NCI-H2171 (cell line): Measurements from ENCODE around the gene PUM2.
"Not testable (repeated sequence)": the region's sequence is repeated elsewhere in the genome, so short reads cannot be mapped to it uniquely, and the experiment has no call there.

ENCODE experiments used
- DNase-seq: peaks from one replicate; lab custom pipeline; 2025; lab: John Stamatoyannopoulos, UW

PUM2 gene

DNA sequence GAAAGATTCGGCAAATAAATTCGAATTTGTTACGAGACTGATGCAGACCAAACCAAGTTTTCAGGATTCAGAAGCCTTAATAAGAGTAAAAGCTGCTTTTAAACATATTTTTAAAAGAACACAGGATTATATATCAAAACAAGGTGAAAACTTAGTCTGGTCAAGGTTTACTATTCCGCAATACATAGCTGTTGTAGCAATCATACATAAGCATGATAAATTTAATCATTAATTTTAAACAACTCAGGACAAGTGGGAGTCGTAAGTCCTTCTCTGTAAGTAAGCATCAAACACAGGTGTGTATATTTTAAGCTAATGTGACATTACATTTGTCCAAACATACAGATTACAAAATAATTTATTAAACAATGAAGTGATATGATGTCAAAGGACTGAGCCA is 57.7 kb downstream of the PUM2 start:
- DNase-seq = no peak

DNA sequence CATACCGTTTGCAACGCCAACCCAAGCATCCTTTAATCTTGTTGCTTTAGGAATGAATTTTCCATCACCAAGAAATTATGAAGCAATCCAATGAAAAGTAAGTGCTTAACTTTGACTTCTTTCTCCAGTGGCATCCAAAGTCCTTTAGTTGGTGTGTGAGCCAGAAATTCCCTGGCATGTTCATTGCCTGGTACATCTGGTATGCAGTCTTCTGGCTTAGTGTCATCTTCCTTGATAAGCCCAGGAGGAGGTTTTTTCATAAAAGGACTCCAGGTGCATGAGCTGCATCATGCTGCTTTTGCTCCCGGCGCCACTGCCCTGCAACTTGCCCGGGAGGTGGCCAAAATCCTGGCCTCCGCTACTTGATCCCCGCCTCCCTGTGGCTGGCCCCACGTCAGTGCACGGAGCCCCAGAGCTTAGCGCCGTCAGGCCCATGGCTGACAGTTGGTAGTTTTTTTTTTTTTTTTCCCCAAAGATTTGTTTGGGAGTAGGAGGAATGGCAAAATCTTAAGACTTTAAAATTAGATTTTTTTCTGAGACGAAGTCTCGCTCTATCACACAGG is 58.7 kb downstream of the PUM2 start:
- no peak for DNase-seq

DNA sequence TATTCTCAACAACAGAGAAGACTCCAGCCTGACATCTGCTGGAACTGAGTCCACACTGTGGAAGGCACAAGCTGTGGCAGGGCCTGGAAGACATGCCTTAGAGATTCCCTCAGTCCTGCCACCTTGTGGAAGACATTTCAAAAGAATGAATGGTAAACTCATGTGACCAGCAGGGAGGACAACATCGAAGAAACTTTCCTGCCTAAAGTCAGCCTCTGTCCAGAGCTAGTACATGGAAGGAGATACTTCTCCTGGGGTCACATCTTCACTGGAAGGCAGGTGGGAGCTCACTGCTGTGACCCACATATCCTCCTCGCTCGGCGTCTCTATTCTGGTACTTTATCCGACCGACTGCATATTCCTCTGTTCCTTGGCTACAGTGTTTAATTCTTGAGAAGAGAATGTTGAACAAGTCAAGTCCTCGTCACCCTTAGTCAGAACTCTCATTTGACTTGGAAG is 59.5 kb downstream of the PUM2 start:
- peak; percentile 54 for DNase-seq

DNA sequence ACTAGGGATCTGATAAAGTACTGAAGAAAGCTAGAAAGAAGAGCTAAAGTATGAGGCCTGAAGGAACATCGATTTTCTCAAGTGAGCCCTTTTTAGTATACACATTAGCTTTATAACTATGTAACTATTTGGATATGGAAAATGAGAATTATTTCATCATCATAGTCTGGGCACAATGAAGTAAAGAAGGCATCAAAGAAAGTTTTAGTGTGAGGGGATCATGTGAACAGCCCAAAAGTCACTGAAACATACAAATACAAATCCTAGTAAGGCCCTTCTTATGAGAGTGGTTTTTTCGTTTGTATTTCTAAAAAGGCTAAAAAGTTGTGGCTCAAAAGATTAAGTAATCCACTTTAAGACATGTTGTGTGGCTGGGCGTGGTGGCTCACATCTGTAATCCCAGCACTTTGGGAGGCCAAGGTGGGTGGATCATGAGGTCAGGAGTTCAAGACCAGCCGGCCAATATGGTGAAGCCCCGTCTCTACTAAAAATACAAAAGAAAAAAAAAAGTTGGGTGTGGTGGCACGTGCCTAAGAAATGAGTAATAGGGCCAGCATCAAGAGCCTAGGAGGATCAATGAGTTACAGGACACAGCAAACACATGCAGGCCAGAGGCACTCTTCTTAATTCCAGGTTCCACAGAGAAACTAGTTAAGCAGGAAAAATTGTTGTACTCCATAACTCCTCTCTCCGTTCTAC is 61.9 kb downstream of the PUM2 start:
- DNase-seq = no peak

DNA sequence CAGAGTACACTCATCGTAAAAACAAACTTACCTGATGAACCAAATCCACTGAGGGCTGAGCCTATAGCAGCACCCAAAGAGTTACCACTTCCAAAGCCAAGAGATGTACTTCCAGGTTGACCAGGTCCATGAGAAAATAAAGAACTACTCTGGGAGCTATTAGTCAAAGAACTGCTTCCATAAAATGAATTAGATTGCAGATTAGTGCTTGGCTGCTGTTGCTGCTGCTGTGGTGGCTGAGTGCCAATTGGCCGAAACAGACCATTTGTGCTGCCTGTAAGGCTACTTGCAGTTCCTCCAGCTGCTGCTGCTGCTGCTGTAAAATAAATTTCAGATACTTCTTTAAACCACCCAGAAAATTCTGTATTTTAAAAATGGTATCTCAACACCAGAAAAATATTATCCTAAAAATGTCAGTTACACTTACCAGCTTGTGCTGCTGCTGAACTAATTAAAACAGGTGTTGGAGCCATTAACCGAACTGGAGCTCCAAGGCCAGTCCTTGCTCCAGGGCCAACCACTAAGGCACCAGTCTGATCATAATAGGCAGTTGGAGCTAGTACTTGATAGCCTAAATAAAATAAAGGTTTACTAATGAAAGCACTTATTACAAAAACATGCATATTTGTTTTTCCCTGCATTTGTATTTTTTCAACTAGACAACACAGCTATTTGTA is 67.6 kb downstream of the PUM2 start:
- no peak for DNase-seq

DNA sequence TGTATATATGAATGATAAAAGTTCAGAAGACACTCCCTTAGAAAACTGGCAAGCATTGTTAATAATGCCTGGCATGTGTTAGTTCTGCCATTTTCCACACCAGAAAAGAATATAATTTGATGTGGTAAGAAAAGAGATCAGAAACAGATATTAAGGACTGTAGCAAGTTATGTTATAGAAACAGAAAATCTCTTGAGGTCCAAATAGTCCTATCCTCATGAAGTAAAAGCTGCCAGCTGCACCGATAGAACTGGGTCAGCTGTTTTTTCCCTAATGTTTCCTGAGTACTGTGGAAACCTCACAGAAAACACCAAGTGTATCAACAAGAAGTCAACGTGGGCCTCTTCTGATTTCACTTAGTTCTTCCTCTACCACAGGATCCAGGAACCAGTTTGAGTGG is 68.8 kb downstream of the PUM2 start:
- DNase-seq = no peak

DNA sequence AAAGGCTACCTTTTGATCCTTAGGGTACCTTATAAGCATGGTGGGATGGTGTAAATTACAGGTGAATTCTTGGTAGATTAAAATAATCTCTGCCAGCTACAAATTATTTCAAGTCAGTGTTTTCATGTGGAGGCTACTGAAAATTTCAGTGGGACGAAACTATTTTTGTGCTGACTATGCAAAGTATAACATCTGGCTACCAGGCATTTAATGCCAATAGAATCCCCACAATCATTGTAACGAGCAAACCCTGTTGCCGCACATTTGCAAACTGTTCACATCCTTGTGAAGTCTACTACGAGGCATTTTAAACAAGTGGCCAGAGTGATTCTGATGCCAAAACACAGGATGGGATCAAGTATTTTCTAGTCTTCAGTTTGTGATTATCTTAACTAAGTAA is 77.6 kb downstream of the PUM2 start:
- DNase-seq = no peak

DNA sequence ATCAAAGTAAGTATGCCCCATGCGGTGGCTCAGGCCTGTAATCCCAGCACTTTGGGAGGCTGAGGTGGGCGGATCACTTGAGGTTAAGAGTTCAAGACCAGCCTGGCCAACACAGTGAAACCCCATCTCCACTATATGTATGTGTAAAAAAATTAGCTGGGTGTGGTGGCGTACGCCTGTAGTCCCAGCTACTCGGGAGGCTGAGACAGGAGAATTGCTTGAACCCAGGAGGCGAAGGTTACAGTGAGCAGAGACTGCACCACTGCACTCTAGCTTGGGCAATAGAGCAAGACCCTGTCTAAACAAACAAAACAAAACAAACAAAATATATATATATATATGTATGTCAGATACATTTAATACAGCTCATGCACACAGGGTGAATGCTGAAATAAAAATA is 82.3 kb downstream of the PUM2 start:
- not testable (repeated sequence) for DNase-seq

DNA sequence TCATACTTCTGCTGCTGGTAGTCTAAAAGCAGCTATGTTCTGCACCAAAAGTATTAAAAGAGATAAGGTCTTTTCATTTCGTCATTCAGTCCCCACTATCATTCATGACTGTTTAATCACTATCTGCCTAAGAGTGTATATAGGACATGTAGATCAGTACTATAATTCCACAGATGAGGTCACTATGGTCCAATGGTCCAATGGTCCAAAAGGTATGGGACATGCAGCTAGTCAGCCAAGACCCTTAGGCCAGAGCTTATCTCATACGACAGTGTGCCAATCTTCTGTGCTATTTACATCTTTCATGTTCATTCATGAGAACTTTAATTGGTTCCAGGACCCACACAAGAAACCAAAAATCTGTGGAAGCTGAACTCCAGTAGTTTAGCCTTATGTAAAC is 83.1 kb downstream of the PUM2 start:
- no peak for DNase-seq

DNA sequence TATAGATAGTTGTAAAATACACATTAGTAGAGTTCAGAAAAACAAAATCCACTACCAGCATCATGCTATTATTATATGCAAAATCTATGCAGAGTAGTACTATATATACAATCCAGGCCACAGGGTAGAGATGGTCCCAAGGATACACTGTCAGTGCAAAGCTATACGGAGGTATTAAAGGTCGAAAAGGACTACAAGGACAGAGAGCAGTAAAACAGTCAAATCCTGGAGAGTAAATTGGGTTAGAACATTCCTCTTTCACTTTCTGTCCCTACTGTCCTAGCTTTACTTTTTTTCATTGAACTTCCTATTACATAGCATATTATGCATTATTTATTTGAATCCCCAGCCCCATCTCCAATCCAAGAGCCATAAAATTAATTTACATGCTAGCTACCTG is 86.0 kb downstream of the PUM2 start:
- DNase-seq = no peak

DNA sequence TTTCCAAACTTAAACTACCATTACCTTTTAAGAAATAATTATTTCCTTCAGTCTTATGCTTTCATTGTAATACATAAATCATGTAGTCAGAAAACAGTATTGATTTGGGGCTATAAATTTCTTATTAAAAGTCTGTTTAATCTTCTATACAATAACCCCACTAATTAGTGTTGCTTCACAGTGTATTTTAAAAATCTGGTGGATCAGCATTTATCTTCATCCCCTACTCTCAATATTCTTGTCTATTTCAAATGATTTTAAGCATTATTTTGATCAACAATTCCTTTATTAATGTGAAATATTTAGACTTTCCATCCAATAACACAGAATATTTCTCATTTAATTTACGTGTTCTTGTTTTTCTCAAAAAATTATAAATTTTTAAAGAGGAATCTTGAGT is 93.2 kb downstream of the PUM2 start:
- no peak for DNase-seq

DNA sequence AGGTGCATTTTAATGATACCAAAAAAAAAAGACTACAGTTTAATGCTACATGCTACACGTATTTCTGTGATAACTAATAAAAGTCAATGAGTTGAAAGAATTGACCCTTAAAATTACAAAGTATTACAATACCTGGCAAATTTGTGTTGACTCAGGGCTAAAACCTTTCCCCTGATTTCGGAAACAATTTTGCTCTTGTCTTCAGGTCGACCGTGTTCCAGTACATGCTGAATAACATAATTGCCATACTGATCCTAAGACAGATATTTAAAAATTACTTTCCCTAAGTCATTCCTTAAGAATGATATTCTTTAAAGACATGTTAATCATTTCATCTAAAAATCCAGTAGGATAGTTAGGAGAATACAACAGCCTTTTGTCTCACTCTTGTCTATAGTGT is 95.9 kb downstream of the PUM2 start:
- DNase-seq = no peak

DNA sequence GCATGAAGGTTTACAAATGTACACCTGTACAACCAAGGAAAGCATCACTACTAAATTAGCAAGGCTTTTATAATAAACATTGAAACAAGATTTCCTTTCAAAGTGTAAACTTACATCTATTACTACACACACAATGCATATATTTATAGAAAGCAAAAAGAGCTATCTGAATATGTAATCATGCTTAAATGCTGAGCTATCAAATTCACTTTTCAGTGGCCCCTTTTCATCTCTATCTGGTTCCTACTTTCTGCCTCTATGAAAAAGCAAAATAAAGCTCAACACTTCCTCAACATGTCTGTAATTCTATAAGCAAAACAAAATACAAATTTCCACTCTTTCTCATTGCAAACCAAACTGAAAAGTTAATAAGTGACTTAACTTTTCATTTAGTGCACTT is 100.2 kb downstream of the PUM2 start:
- no peak for DNase-seq

DNA sequence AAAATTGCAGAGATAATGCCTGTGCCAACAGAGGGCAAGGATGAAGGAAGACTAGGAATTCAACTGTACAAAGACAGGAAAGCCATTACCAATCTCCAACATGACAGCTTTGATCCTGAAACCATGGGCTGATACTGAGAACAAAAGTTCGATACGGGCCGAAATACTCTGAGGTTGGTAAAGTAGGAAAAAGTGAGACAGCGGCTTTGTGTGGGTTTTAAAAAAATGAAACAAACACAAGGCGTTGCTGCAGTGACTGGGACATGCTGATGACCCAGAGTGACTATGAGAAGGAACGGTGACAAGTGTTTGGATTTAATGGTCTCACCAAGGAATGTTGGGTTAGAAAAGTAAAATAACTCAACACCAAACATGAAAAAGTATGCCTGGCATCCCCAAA is 101.5 kb downstream of the PUM2 start:
- DNase-seq = no peak

DNA sequence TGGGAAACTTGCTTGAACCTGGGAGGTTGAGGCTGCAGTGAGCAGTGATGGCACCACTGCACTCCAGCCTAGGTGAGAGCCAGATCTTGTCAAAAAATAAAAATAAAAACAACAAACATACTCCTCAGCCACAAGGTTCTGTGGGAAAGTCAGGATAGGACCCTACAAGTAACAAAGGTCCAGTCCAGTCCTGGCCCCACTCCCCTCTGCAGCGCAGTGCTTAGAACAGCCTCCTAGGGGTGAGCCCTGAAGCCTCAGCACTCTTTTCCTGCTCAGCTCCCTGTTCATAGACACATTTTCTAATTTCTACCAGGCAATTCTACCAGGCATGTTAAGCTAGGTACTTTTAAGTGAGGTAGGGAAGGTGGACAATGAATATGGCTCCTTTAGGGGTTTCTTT is 103.6 kb downstream of the PUM2 start:
- no peak for DNase-seq

DNA sequence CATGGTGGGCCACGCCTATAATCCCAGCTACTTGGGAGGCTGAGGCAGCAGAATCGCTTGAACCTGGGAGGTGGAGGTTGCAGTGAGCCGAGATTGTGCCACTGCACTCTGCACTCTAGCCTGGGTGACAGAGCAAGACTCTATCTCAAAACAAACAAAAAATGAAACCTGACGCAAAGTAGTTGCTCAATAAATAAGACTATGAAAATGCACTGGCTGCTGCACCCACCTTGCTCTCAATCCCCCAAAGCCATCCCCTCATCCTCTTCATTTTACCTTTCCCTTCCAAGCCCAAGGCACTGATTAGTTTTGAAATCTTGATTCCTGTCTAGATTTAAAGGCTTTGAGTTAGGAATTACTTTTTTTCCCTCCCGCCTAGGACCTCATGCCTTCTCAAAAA is 107.0 kb downstream of the PUM2 start:
- DNase-seq = not testable (repeated sequence)

DNA sequence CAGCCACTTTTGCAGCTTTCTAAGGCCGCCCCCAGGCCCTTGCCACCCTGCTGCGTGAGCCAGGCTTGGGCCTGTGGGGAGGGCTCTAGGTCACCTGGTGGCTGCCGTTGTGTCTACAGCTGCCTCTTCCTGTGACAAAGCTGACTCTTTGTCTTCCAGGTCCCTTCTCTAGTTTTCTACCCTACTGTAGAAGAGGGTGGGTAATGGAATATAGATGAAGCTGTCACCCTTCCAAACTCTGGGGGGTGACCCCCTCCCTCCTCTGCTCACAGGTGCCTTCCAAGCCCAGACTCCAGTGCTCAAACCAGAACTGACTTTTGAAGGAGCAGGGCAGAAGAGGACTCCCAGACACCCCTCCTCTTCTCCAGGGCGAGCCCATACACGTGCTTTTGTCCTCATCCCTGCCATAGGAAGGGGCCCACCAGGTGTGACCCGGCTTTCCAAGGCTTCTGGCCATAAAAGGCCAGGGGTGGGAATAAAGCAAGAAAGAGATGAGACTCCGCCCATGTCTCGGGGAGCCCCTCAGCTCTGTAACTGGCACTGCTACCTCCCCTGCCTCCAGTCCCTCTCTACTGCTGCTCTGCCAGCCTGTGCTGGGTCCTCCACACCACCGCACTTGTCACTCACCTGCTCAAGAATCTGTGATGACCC is 107.8 kb downstream of the PUM2 start:
- no peak for DNase-seq

DNA sequence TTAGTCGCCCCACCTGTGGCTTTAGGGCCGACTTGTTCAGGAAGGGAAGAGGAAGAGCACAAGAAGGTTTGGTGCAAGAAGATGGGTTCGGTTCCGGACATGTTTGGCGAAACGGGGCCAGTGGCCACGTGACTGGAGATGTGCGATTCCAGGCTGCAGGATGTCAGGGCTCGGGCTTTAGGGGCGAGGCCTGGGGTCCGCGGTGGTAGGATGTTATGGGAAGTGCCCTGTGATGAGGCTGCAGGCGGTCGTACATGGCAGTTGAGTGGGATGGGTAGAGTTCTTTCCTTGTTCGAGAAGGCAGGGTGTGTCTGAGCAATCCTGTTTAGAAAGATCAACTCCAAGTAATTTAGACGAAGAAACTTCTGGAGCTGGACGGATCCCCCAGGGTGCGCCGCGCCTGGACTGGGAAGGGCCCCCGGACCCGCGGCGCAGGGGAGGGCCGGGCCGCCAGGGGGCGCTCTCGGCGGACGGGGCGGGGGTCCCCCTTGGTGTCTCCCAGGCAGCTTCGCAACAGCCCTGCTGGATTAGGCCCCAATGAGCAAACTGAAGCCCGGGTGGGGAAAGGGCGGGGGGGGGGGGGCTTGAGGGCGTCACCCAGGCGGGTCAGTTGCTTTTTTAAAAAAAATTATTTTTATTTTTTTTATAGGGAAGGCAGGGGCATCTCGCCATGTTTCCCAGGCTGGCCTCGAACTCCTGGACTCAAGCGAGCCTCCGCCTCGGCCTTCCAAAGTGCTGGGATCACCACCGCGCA is 108.5 kb downstream of the PUM2 start:
- DNase-seq = no peak

DNA sequence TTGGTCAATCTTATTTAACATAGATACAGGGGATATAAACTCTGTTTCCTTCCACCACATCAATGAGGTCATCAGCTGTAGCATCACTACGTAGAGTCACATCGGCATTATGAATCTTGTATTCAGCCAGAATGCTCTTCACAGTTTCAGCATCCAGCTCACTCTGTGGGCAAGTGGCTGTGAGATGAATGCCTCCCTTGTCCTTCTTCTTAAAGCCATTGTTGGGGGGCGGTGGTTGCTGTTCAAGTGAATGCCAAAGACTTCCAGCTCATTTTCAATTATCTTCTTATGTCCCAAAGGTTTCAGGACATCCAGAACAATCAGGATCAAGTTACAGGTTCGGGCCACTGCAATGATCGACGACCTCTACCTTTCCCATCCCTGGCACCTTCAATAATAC is 110.4 kb downstream of the PUM2 start:
- DNase-seq = not testable (repeated sequence)

DNA sequence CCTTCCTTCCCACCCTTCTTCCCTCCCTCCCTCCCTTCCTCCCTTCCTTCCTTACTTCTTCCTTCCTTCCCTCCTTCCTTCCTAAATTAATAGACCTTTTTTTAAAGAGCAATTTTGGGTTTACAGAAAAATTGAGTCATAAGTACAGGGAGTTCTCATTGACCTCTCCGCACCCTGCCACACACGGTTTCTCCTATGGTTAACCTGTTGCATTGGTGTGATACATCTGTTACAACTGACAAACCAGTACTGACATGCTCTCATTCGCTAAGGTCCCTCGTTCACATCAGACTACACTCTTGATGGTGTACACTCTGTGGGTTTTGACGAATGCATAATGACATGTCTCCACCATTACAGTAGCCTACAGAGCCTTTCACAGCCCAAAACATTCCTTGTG is 114.1 kb downstream of the PUM2 start:
- no peak for DNase-seq

DNA sequence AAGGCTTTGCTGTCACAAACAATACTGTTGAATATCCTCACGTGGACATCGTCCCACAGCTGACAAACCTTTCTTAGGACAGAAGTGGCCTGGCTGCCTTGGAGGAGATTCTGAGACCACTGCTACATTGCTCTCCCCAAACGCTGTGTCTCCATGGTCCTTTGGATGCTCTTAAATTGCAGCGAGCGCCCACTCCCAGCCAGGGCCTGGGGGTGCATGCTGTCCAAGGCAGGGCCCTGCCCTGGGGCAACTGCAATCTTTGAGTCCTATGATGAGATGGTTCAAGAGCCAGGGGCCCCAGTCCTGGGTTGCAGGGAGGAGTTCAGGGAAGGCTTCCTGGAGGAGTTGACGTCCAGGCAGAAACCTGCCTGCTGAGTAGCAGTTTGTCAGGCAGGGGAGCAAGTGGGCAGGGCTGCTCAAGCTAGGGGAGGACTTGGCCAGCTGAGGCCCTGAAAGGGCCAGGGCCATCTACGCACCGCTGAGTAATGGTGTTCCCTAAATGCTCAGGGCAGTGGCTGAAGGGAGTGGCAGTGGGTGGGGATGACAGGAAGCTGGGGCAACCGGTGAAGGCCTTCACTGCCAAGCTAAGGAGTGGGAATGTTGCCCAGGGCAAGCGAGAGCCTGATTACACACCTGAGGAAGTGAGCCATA is 114.9 kb downstream of the PUM2 start:
- DNase-seq = no peak

DNA sequence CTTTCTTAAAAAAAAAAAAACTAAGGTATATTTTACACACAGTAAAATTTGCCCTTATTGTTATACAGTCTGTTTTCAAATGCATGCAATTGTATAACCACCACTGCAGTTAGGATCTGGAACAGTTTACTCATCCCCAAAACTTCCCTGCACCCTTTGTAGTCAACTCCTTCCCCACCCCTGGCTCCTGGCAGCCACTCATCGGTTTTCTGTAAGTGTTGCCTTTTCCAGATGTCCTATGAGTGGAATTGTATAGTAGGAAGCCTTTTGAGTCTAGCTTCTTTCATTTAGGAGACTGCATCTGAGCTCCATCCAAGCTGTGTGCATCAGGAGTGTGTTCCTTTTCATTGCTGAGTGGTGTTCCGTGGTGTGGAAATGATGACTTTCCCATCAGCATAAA is 116.0 kb downstream of the PUM2 start:
- DNase-seq = not testable (repeated sequence)
